Panc1 (cell line): ENCODE measurements around the gene WNK1. TPM values are rescaled to one million over a fixed set of nuclear protein-coding genes. Genes with fewer than 3 reads are reported as not detected.

Experiments used
- ATAC-seq: fragments of 200-7000 bp; cut with Tn5 transposase; 2 replicates; pipeline ENCODE4 v1.9.1; 2020; ENCODE audit warnings: mild to moderate bottlenecking, moderate library complexity
- BruUV-seq: library from RNA; stranded (reverse); fragments of 400-500 nt; replicated peaks from 2 replicates; lab custom pipeline; 2021; lab: Mats Ljungman, UMichigan
- CTCF ChIA-PET: fragments of 300-600 bp; sonication (Branson Sonifier 250); formaldehyde crosslinking; loops from one replicate; lab custom pipeline; 2022; ENCODE audit warnings: antibody characterized with exemption; lab: Charles Lee
- POLR2A ChIA-PET: fragments of 300-600 bp; sonication (Branson Sonifier 250); formaldehyde crosslinking; loops from one replicate; lab custom pipeline; 2022; ENCODE audit warnings: antibody characterized with exemption; lab: Charles Lee
- DNase-seq: peaks from one replicate; pipeline ENCODE4 v3.0.0-alpha.2; 2010; ENCODE audit warnings: low read depth, low spot score
- H3K27ac ChIP-seq: 2 replicates; pipeline ENCODE4 v1.5.1; 2011; ENCODE audit warnings: mild to moderate bottlenecking, low read length, inconsistent platforms
- H3K27me3 ChIP-seq: fragments of 200-500 bp; sonication (Bioruptor generic); 2 replicates; pipeline ENCODE4 v1.6.0; 2014; ENCODE audit warnings: low read length, inconsistent platforms; ENCODE audit not compliant: control insufficient read depth, insufficient read depth
- H3K36me3 ChIP-seq: fragments of 200-500 bp; sonication (Bioruptor generic); 2 replicates; pipeline ENCODE4 v1.5.1; 2014; ENCODE audit warnings: inconsistent platforms, mild to moderate bottlenecking, low read length, moderate library complexity; ENCODE audit not compliant: control insufficient read depth, insufficient read depth
- H3K4me1 ChIP-seq: 2 replicates; pipeline ENCODE4 v1.5.1; 2011; ENCODE audit warnings: inconsistent platforms, mild to moderate bottlenecking, low read length, moderate library complexity; ENCODE audit not compliant: control insufficient read depth, insufficient read depth
- H3K4me3 ChIP-seq, 2 experiments: 2 replicates each; pipeline ENCODE4 v1.5.1; 2011 to 2012; ENCODE audit warnings: low read depth in 2 of 2, low read length in 2 of 2, mild to moderate bottlenecking in 2 of 2, inconsistent platforms in 1 of 2, moderate library complexity in 1 of 2
- H3K9me3 ChIP-seq: fragments of 200-500 bp; sonication (Bioruptor generic); 2 replicates; pipeline ENCODE4 v1.5.1; 2014; ENCODE audit warnings: low read depth, mild to moderate bottlenecking, inconsistent platforms, low read length, moderate library complexity; ENCODE audit not compliant: control insufficient read depth, insufficient read depth
- POLR2AphosphoS5 ChIP-seq: IDR thresholded peaks from 2 replicates; pipeline ENCODE4 v1.6.1; 2012; ENCODE audit warnings: mild to moderate bottlenecking, low read depth, low read length, moderate library complexity
- REST ChIP-seq, 2 experiments: IDR thresholded peaks; 2 replicates each; pipeline ENCODE4 v1.6.1; 2011 to 2012; ENCODE audit warnings: low read depth in 2 of 2, control low read depth in 1 of 2, low read length in 1 of 2, mild to moderate bottlenecking in 1 of 2, moderate library complexity in 1 of 2; ENCODE audit not compliant: insufficient read depth in 1 of 2
- SIN3A ChIP-seq: IDR thresholded peaks from 2 replicates; pipeline ENCODE4 v1.6.1; 2012; ENCODE audit warnings: low read depth, mild to moderate bottlenecking, low read length, moderate library complexity, borderline replicate concordance; ENCODE audit not compliant: insufficient read depth
- TCF7L2 ChIP-seq: IDR thresholded peaks from 2 replicates; pipeline ENCODE4 v1.6.1; 2011; ENCODE audit warnings: mild to moderate bottlenecking, low read depth, low read length, inconsistent platforms
- in situ Hi-C: cut with HindIII; loops from 2 replicates; pipeline ENCODE4 v1.10.0; 2016; ENCODE audit warnings: low sequenced_read_pairs, low pct_unique_long_range_greater_than_20kb
- intact Hi-C: fragments of 100-400 bp; cut with micrococcal nuclease; formaldehyde crosslinking; loops from one replicate; pipeline ENCODE4 v1.10.0; 2022; ENCODE audit not compliant: unreplicated experiment
- total RNA-seq: library from RNA; stranded (reverse); gene quantifications from one replicate; pipeline ENCODE4 v1.2.1, GENCODE V29; 2021; ENCODE audit not compliant: unreplicated experiment
- TF ChIP-seq, protein P1 (sequence below): fragments of 450-650 bp; IDR thresholded peaks from 2 replicates; pipeline ENCODE4 v1.5.1; 2017; ENCODE audit warnings: mild to moderate bottlenecking

WNK1 gene
- total RNA-seq, 1 experiment from 2014 or later = 181 TPM

- ChIA-PET POLR2A (no interaction called here), CTCF (no interaction called here)
- no peaks in the 10 kb centered on the region for H3K9me3 ChIP-seq
- intact Hi-C loops = no loop called here
- in situ Hi-C loops = no loop called here
- no peaks in the 10 kb centered on the region for H3K4me1 ChIP-seq
- BruUV-seq = no TSS peak
- DNase-seq (no peak), ATAC-seq (no peak)
- no peak overlapping the region for H3K4me3 ChIP-seq
- H3K36me3 ChIP-seq = peaks cover 56% of the 10 kb centered on the region
- no peak overlapping the region for H3K27ac ChIP-seq
- no peak for TF ChIP-seq TCF7L2
- TF ChIP-seq SIN3A = no peak
- no peak for TF ChIP-seq REST (IDR thresholded peaks at IDR 0.05; ENCODE audit: insufficient read depth in 1 of 2, low read depth in 2 of 2, low read length in 1 of 2)
- no peak for TF ChIP-seq POLR2AphosphoS5
- TF ChIP-seq, protein P1, sequence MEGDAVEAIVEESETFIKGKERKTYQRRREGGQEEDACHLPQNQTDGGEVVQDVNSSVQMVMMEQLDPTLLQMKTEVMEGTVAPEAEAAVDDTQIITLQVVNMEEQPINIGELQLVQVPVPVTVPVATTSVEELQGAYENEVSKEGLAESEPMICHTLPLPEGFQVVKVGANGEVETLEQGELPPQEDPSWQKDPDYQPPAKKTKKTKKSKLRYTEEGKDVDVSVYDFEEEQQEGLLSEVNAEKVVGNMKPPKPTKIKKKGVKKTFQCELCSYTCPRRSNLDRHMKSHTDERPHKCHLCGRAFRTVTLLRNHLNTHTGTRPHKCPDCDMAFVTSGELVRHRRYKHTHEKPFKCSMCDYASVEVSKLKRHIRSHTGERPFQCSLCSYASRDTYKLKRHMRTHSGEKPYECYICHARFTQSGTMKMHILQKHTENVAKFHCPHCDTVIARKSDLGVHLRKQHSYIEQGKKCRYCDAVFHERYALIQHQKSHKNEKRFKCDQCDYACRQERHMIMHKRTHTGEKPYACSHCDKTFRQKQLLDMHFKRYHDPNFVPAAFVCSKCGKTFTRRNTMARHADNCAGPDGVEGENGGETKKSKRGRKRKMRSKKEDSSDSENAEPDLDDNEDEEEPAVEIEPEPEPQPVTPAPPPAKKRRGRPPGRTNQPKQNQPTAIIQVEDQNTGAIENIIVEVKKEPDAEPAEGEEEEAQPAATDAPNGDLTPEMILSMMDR = no peak
- H3K27me3 ChIP-seq = no peaks in the 10 kb centered on the region
These were observed 133.8 kb downstream of the WNK1 start for GRCh38 chr12:886206-886605.

GRCh38 chr12:894226-894625 lies 141.8 kb downstream of the WNK1 start:
- H3K27ac ChIP-seq = no peak overlapping the region
- TF ChIP-seq, protein P1 = no peak
- TF ChIP-seq TCF7L2 = no peak
- TF ChIP-seq SIN3A = no peak
- no peak for TF ChIP-seq POLR2AphosphoS5
- TF ChIP-seq REST (IDR thresholded peaks at IDR 0.05; ENCODE audit: insufficient read depth in 1 of 2, low read depth in 2 of 2, low read length in 1 of 2) = no peak
- no peaks in the 10 kb centered on the region for H3K9me3 ChIP-seq
- H3K36me3 ChIP-seq = peaks cover 33% of the 10 kb centered on the region
- DNase-seq = no peak
- ChIA-PET POLR2A (no interaction called here), CTCF (no interaction called here)
- intact Hi-C loops (no loop called here), in situ Hi-C loops (no loop called here)
- no peak overlapping the region for H3K4me3 ChIP-seq
- H3K4me1 ChIP-seq = no peaks in the 10 kb centered on the region
- H3K27me3 ChIP-seq = no peaks in the 10 kb centered on the region
- no peak for ATAC-seq
- no TSS peak for BruUV-seq
